ENCODE measurements around the gene EMC6.

Gene EMC6

GRCh38 chr17:3668279-3669084 is at the start of gene EMC6, which contains the start of gene TAX1BP3:
Gene EMC6 (plus strand): TSS chr17:3668812. CDS start chr17:3669147, 335 bp downstream.
Gene TAX1BP3 (minus strand): TSS chr17:3668578. CDS start chr17:3668526, 52 bp downstream.
- DNase-seq, result peak; percentile 96

GRCh38 chr17:3621146-3621720 is 47.4 kb upstream of the EMC6 start:
- DNase-seq, result no peak

GRCh38 chr17:3622977-3623594 is 45.5 kb upstream of the EMC6 start:
- no peak for DNase-seq

GRCh38 chr17:3626831-3627768 is 41.5 kb upstream of the EMC6 start:
- no peak for DNase-seq

- no peak for DNase-seq
These were observed 40.8 kb upstream of the EMC6 start for GRCh38 chr17:3627769-3628167.

- no peak for DNase-seq
These were observed 37.8 kb upstream of the EMC6 start for GRCh38 chr17:3630781-3631180.

- DNase-seq, result no peak
These were observed 36.3 kb upstream of the EMC6 start for GRCh38 chr17:3632287-3632686.

GRCh38 chr17:3635474-3636153 is 33.0 kb upstream of the EMC6 start:
- no peak for DNase-seq

GRCh38 chr17:3636154-3636907 is 32.3 kb upstream of the EMC6 start, which contains the start of the genes CTNS and SHPK:
Gene CTNS (plus strand): TSS chr17:3636760. CDS start chr17:3640207, 3,447 bp downstream.
Gene SHPK (minus strand): TSS chr17:3636250. CDS start chr17:3636219, 31 bp downstream.
- DNase-seq, result peak; percentile 92

- no peak for DNase-seq
These were observed 31.7 kb upstream of the EMC6 start for GRCh38 chr17:3636908-3637373.

GRCh38 chr17:3639981-3640596 is 28.5 kb upstream of the EMC6 start:
- DNase-seq, result peak; percentile 34

GRCh38 chr17:3641014-3641413 is 27.6 kb upstream of the EMC6 start:
- DNase-seq, result no peak

GRCh38 chr17:3641717-3642486 is 26.7 kb upstream of the EMC6 start:
- DNase-seq, result no peak

GRCh38 chr17:3643889-3644349 is 24.7 kb upstream of the EMC6 start:
- no peak for DNase-seq

- no peak for DNase-seq
These were observed 23.3 kb upstream of the EMC6 start for GRCh38 chr17:3645310-3645709.

GRCh38 chr17:3647251-3647650 is 21.4 kb upstream of the EMC6 start:
- no peak for DNase-seq

- DNase-seq, result peak; percentile 11
These were observed 20.6 kb upstream of the EMC6 start for GRCh38 chr17:3647769-3648555.

- DNase-seq, result no peak
These were observed 12.8 kb upstream of the EMC6 start for GRCh38 chr17:3655766-3656165.

- no peak for DNase-seq
These were observed 12.3 kb upstream of the EMC6 start for GRCh38 chr17:3656353-3656752.
